GM19455 (cell line): ENCODE measurements around the gene CFAP206.
A peak's percentile ranks its signal among the peaks of the same experiment; 100 is the strongest.
"Not testable (repeated sequence)": the region's sequence is repeated elsewhere in the genome, so short reads cannot be mapped to it uniquely, and the experiment has no call there.

Experiments
- ATAC-seq: cut with Tn5 transposase; IDR thresholded peaks from one replicate; pipeline ENCODE4 v1.9.1; 2021; ENCODE audit not compliant: unreplicated experiment

Gene CFAP206

GRCh38 chr6:87421576-87421975 is 13.8 kb downstream of the CFAP206 start:
- no peak for ATAC-seq

- ATAC-seq = no peak
Measured at GRCh38 chr6:87426789-87427188, 19.0 kb downstream of the CFAP206 start.

GRCh38 chr6:87430499-87430898 is 22.7 kb downstream of the CFAP206 start:
- ATAC-seq = no peak

- no peak for ATAC-seq
Measured at GRCh38 chr6:87431263-87431662, 23.5 kb downstream of the CFAP206 start.

GRCh38 chr6:87436435-87436834 is 28.7 kb downstream of the CFAP206 start:
- no peak for ATAC-seq

GRCh38 chr6:87441711-87442110 is 33.9 kb downstream of the CFAP206 start:
- ATAC-seq = no peak

GRCh38 chr6:87444362-87444761 is 36.6 kb downstream of the CFAP206 start:
- ATAC-seq = no peak

- no peak for ATAC-seq
Measured at GRCh38 chr6:87465051-87465450, 57.3 kb downstream of the CFAP206 start.

GRCh38 chr6:87472525-87473418 is 65.0 kb downstream of the CFAP206 start, which contains the start of gene SLC35A1:
TSS of gene SLC35A1 (plus strand) at chr6:87472974. CDS start at chr6:87473004, 30 bp downstream.
- ATAC-seq = peak; percentile 98

- peak; percentile 71 for ATAC-seq
Measured at GRCh38 chr6:87473419-87473903, 65.7 kb downstream of the CFAP206 start.

GRCh38 chr6:87481931-87482330 is 74.2 kb downstream of the CFAP206 start:
- ATAC-seq = no peak

- no peak for ATAC-seq
Measured at GRCh38 chr6:87482366-87482765, 74.6 kb downstream of the CFAP206 start.

GRCh38 chr6:87483929-87484328 is 76.2 kb downstream of the CFAP206 start:
- no peak for ATAC-seq

GRCh38 chr6:87484491-87484890 is 76.7 kb downstream of the CFAP206 start:
- ATAC-seq = no peak

- ATAC-seq = no peak
Measured at GRCh38 chr6:87487555-87487954, 79.8 kb downstream of the CFAP206 start.

GRCh38 chr6:87489326-87489725 is 81.6 kb downstream of the CFAP206 start:
- not testable (repeated sequence) for ATAC-seq

- ATAC-seq = peak; percentile 80
Measured at GRCh38 chr6:87494761-87495422, 87.1 kb downstream of the CFAP206 start.

GRCh38 chr6:87498048-87498447 is 90.3 kb downstream of the CFAP206 start:
- ATAC-seq = no peak

- ATAC-seq = no peak
Measured at GRCh38 chr6:87501809-87502572, 94.2 kb downstream of the CFAP206 start.

- no peak for ATAC-seq
Measured at GRCh38 chr6:87504441-87504840, 96.7 kb downstream of the CFAP206 start.
